Measurements from ENCODE around the gene CCKAR.

CCKAR gene

GRCh38 chr4:26471890-26472289, 18.4 kb downstream of the CCKAR start:
- TF ChIP-seq, protein P1, sequence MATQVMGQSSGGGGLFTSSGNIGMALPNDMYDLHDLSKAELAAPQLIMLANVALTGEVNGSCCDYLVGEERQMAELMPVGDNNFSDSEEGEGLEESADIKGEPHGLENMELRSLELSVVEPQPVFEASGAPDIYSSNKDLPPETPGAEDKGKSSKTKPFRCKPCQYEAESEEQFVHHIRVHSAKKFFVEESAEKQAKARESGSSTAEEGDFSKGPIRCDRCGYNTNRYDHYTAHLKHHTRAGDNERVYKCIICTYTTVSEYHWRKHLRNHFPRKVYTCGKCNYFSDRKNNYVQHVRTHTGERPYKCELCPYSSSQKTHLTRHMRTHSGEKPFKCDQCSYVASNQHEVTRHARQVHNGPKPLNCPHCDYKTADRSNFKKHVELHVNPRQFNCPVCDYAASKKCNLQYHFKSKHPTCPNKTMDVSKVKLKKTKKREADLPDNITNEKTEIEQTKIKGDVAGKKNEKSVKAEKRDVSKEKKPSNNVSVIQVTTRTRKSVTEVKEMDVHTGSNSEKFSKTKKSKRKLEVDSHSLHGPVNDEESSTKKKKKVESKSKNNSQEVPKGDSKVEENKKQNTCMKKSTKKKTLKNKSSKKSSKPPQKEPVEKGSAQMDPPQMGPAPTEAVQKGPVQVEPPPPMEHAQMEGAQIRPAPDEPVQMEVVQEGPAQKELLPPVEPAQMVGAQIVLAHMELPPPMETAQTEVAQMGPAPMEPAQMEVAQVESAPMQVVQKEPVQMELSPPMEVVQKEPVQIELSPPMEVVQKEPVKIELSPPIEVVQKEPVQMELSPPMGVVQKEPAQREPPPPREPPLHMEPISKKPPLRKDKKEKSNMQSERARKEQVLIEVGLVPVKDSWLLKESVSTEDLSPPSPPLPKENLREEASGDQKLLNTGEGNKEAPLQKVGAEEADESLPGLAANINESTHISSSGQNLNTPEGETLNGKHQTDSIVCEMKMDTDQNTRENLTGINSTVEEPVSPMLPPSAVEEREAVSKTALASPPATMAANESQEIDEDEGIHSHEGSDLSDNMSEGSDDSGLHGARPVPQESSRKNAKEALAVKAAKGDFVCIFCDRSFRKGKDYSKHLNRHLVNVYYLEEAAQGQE (IDR thresholded peaks at IDR 0.05; ENCODE audit: insufficient read depth in 1 of 2, low read depth in 2 of 2, low read length in 2 of 2), result no peak

DNA sequence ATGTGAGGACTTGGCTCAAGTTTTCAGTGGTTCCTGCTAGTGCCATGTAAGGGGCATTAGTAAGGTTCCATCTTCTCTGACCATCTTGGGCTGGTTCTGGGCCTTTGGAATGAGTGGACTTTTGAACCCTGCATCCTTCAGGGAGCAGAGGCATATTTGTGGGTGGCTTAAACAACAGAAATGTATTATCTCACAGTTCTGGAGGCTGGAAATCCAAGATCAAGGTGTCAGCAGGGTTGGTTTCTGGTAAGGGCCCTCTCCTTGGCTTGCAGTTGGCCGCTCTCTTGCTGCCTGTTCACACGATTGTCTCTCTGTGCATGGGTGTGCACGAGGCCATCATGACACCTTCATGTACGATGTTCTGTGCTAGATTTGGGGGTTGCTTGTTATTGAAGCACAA, 21.3 kb downstream of the CCKAR start:
- TF ChIP-seq SIN3A (IDR thresholded peaks at IDR 0.05; ENCODE audit: borderline replicate concordance, insufficient read depth, low read length) (no peak), FOXP2 (optimal IDR thresholded peaks at IDR 0.05; ENCODE audit: borderline replicate concordance, extremely low read depth, extremely low read length, insufficient read depth) (no peak), TAF1 (IDR thresholded peaks at IDR 0.05; ENCODE audit: borderline replicate concordance, insufficient read depth, low read length) (no peak), POLR2AphosphoS5 (IDR thresholded peaks at IDR 0.05; ENCODE audit: low read depth, low read length) (no peak)
- TF ChIP-seq, protein P1 (IDR thresholded peaks at IDR 0.05; ENCODE audit: insufficient read depth in 1 of 2, low read depth in 2 of 2, low read length in 2 of 2), result no peak

- TF ChIP-seq POLR2AphosphoS5 (IDR thresholded peaks at IDR 0.05; ENCODE audit: low read depth, low read length) (no peak), TAF1 (IDR thresholded peaks at IDR 0.05; ENCODE audit: borderline replicate concordance, insufficient read depth, low read length) (no peak)
- TF ChIP-seq, protein P1 (IDR thresholded peaks at IDR 0.05; ENCODE audit: insufficient read depth in 1 of 2, low read depth in 2 of 2, low read length in 2 of 2), result no peak
Measured at GRCh38 chr4:26468283-26468949, 21.9 kb downstream of the CCKAR start.

GRCh38 chr4:26467724-26468123, 22.6 kb downstream of the CCKAR start:
- TF ChIP-seq, protein P1 (IDR thresholded peaks at IDR 0.05; ENCODE audit: insufficient read depth in 1 of 2, low read depth in 2 of 2, low read length in 2 of 2), result no peak
- no peak for TF ChIP-seq SIN3A (IDR thresholded peaks at IDR 0.05; ENCODE audit: borderline replicate concordance, insufficient read depth, low read length)
- TF ChIP-seq FOXP2 (optimal IDR thresholded peaks at IDR 0.05; ENCODE audit: borderline replicate concordance, extremely low read depth, extremely low read length, insufficient read depth), result no peak
- no peak for TF ChIP-seq TAF1 (IDR thresholded peaks at IDR 0.05; ENCODE audit: borderline replicate concordance, insufficient read depth, low read length)
- no peak for TF ChIP-seq POLR2AphosphoS5 (IDR thresholded peaks at IDR 0.05; ENCODE audit: low read depth, low read length)

- TF ChIP-seq, protein P1 (IDR thresholded peaks at IDR 0.05; ENCODE audit: insufficient read depth in 1 of 2, low read depth in 2 of 2, low read length in 2 of 2), result no peak
Measured at GRCh38 chr4:26466578-26467270, 23.6 kb downstream of the CCKAR start.

Measured in PFSK-1 (cell line).